Measurements from ENCODE around the gene USP24. TPM values are rescaled to one million over a fixed set of nuclear protein-coding genes. Genes with fewer than 3 reads are reported as not detected.
"Not testable (repeated sequence)": the region's sequence is repeated elsewhere in the genome, so short reads cannot be mapped to it uniquely, and the experiment has no call there.

Gene USP24
- total RNA-seq, 6 experiments from 2014 or later = 19.9 to 28.0 (median 21.9) TPM

DNA sequence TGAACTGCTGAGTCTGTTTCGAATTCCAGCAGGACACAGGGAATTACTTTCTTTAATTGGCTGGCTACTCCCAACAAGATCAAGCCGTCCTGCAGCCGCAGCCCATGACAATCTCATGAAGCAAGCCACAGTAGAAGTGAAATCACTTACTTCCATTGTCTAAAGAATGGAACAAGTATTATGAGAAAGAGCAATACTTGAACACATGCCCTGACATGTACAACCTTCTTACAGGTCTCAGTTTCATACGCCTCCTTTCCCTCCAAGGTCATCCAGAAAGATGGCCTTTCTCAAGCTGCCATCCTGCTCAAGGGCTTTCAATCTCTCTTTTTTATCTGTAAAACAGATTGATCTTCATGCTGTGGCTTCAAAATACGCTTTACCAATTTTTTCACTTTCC is 90.7 kb downstream of the USP24 start:
- Histone ChIP-seq H3K9me3 (no peaks in the 10 kb centered on the region), H3K36me3 (peaks cover 7 to 72% (median 34%) of the 10 kb centered on the region in 4 donors), H3K27me3 (no peaks in the 10 kb centered on the region), H3K27ac (no peak overlapping the region), H3K4me3 (no peak overlapping the region), H3K4me1 (peaks cover 0 to 15% (median under 1%) of the 10 kb centered on the region in 4 donors)
- no peak for ATAC-seq
- 98% methylated on average over 5 of the region's 5 CpGs for WGBS (ENCODE audit: insufficient coverage, low coverage, low lambda C conversion rate, missing lambda C conversion rate)
- no peak for DNase-seq
- intact Hi-C loops (cut with DNase I) = no loop called here
- TF ChIP-seq, protein P1, sequence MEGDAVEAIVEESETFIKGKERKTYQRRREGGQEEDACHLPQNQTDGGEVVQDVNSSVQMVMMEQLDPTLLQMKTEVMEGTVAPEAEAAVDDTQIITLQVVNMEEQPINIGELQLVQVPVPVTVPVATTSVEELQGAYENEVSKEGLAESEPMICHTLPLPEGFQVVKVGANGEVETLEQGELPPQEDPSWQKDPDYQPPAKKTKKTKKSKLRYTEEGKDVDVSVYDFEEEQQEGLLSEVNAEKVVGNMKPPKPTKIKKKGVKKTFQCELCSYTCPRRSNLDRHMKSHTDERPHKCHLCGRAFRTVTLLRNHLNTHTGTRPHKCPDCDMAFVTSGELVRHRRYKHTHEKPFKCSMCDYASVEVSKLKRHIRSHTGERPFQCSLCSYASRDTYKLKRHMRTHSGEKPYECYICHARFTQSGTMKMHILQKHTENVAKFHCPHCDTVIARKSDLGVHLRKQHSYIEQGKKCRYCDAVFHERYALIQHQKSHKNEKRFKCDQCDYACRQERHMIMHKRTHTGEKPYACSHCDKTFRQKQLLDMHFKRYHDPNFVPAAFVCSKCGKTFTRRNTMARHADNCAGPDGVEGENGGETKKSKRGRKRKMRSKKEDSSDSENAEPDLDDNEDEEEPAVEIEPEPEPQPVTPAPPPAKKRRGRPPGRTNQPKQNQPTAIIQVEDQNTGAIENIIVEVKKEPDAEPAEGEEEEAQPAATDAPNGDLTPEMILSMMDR (IDR thresholded peaks at IDR 0.05) = no peak
- no peak for TF ChIP-seq POLR2A (IDR thresholded peaks at IDR 0.05)

DNA sequence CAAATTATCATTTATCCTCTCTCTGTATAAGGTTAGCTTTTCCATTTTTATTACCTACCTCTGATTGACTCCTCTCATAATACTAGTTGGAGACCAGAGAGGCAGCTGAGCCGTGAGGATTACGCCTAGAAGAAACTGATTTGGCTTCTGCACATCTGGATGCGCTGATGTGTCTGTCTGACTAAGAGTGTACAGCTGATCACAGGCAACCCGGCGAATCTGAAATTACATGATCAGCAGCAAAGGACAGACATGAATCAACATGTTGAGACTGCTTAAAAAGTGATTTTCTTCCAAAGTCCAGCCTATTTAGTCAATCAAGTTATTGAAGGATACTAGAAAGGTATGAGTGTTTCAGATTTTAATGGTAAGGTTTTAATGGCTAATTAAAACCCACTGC is 94.6 kb downstream of the USP24 start:
- DNase-seq (no peak), ATAC-seq (no peak)
- H3K27ac ChIP-seq = no peak overlapping the region
- intact Hi-C loops (cut with DNase I) = no loop called here
- no peaks in the 10 kb centered on the region for H3K9me3 ChIP-seq
- H3K4me3 ChIP-seq = no peak overlapping the region
- H3K36me3 ChIP-seq = peaks cover 7 to 67% (median 33%) of the 10 kb centered on the region in 4 donors
- TF ChIP-seq, protein P1 (IDR thresholded peaks at IDR 0.05) = no peak
- TF ChIP-seq POLR2A (IDR thresholded peaks at IDR 0.05) = no peak
- H3K4me1 ChIP-seq = no peaks in the 10 kb centered on the region
- no peaks in the 10 kb centered on the region for H3K27me3 ChIP-seq
- 96% methylated on average over 5 of the region's 5 CpGs for WGBS (ENCODE audit: insufficient coverage, low coverage, low lambda C conversion rate, missing lambda C conversion rate)

DNA sequence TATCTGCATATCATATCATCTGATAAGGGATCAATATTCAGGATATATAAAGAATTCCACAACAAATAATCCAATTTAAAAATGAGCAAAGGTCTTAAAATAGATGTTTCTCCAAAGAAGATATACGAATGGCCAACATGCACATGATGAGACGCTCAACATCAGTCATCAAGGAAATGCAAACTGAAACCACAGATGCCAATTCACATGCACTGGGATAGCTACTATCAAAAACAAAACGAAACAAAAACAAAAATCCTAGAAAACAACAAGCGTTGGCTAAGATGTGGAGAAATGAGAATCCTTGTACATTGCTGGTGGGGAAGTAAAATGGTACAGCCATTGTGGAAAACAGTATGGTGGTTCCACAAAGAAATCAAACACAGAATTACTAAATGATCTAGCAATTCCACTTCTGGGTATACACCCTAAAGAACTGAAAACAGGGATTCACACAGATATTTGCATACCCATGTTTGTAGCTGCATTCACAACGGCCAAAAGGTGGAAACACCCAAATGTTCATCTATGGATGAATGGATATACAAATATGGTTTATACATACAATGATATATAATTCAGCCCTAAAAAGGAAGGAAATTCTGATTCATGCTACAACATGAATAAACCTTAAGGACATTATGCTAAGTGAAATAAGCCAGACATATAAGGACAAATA is 96.4 kb downstream of the USP24 start:
- Histone ChIP-seq H3K27ac (no peak overlapping the region), H3K9me3 (no peaks in the 10 kb centered on the region), H3K4me1 (no peaks in the 10 kb centered on the region), H3K36me3 (peaks cover 0 to 50% (median 23%) of the 10 kb centered on the region in 4 donors), H3K27me3 (no peaks in the 10 kb centered on the region), H3K4me3 (no peak overlapping the region)
- no peak for ATAC-seq
- DNase-seq = no peak
- 96% methylated on average over 5 of the region's 5 CpGs for WGBS (ENCODE audit: insufficient coverage, low coverage, low lambda C conversion rate, missing lambda C conversion rate)
- intact Hi-C loops (cut with DNase I) = no loop called here
- TF ChIP-seq, protein P1 (IDR thresholded peaks at IDR 0.05) = no peak
- TF ChIP-seq POLR2A (IDR thresholded peaks at IDR 0.05) = no peak

DNA sequence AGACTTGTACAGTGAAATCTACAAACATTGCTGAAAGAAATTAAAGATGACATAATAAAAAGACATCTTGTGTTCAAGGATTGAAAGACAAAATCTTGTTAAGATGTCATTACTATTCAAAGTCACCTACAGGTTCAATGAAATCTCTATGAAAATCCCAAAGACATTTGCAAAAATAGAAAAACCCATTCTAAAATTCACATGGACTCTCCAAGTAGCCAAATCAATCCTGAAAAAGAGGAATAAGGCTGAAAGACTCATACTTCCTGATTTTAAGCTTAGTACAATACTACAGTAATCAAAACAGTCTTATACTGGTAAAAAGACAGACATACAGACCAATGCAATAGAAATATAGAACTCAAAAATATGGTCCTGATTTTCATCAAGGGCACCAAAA is 97.2 kb downstream of the USP24 start:
- TF ChIP-seq POLR2A (IDR thresholded peaks at IDR 0.05) = no peak
- TF ChIP-seq, protein P1 (IDR thresholded peaks at IDR 0.05) = no peak
- peaks cover 0 to 42% (median 21%) of the 10 kb centered on the region in 4 donors for H3K36me3 ChIP-seq
- DNase-seq (no peak), ATAC-seq (no peak)
- H3K4me3 ChIP-seq = no peak overlapping the region
- no peaks in the 10 kb centered on the region for H3K9me3 ChIP-seq
- H3K27ac ChIP-seq = no peak overlapping the region
- intact Hi-C loops (cut with DNase I) = no loop called here
- H3K4me1 ChIP-seq = no peaks in the 10 kb centered on the region
- no peaks in the 10 kb centered on the region for H3K27me3 ChIP-seq

DNA sequence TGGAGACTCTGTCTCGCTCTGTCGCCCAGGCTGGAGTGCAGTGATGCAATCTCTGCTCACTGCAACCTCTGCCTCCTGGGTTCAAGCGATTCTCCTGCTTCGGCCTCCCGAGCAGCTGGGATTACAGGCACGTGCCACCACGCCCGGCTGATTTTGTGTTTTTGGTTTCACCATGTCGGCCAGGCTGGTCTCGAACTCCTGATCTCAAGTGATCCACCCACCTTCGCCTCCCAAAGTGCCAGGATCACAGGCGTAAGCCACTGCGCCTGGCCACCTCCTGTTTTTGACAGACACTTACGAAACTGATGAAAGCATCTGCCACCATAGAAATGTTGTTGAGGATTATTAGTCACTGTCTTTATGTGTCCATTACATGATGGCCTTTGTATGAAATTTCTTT is 106.2 kb downstream of the USP24 start:
- H3K9me3 ChIP-seq; DNase-seq; H3K4me1 ChIP-seq; ATAC-seq; H3K27ac ChIP-seq; intact Hi-C loops (cut with DNase I); H3K27me3 ChIP-seq; H3K4me3 ChIP-seq: not testable (repeated sequence)
- peaks cover 0 to 61% (median 23%) of the 10 kb centered on the region in 4 donors for H3K36me3 ChIP-seq
- WGBS (ENCODE audit: insufficient coverage, low coverage, low lambda C conversion rate, missing lambda C conversion rate) = 92% methylated on average over 11 of the region's 14 CpGs
